ENCODE data around the gene ANO10. TPM values are rescaled to one million over a fixed set of nuclear protein-coding genes. Genes with fewer than 3 reads are reported as not detected.

Gene ANO10
- total RNA-seq, 1 donor from 2014 or later = 57.3 TPM

- no peak for DNase-seq (ENCODE audit: low read depth)
- Histone ChIP-seq H3K4me3 (ENCODE audit: low read depth, low read length) (no peak overlapping the region), H3K36me3 (ENCODE audit: control insufficient read depth, insufficient read depth, low read length) (no peaks in the 10 kb centered on the region), H3K27me3 (ENCODE audit: control insufficient read depth, insufficient read depth, low read length) (no peaks in the 10 kb centered on the region)
- no peak for TF ChIP-seq CTCF (IDR thresholded peaks at IDR 0.05; ENCODE audit: insufficient read depth, low read length, poor library complexity, severe bottlenecking)
Observed at GRCh38 chr3:43587303-43587702, 34.5 kb downstream of the ANO10 start.

- H3K27me3 ChIP-seq (ENCODE audit: control insufficient read depth, insufficient read depth, low read length) = no peaks in the 10 kb centered on the region
- no peak for DNase-seq (ENCODE audit: low read depth)
- TF ChIP-seq CTCF (IDR thresholded peaks at IDR 0.05; ENCODE audit: insufficient read depth, low read length, poor library complexity, severe bottlenecking) = no peak
- no peak overlapping the region for H3K4me3 ChIP-seq (ENCODE audit: low read depth, low read length)
- no peaks in the 10 kb centered on the region for H3K36me3 ChIP-seq (ENCODE audit: control insufficient read depth, insufficient read depth, low read length)
Observed at GRCh38 chr3:43584043-43584826, 37.6 kb downstream of the ANO10 start.

- no peaks in the 10 kb centered on the region for H3K36me3 ChIP-seq (ENCODE audit: control insufficient read depth, insufficient read depth, low read length)
- no peaks in the 10 kb centered on the region for H3K27me3 ChIP-seq (ENCODE audit: control insufficient read depth, insufficient read depth, low read length)
- no peak for TF ChIP-seq CTCF (IDR thresholded peaks at IDR 0.05; ENCODE audit: insufficient read depth, low read length, poor library complexity, severe bottlenecking)
- no peak for DNase-seq (ENCODE audit: low read depth)
- no peak overlapping the region for H3K4me3 ChIP-seq (ENCODE audit: low read depth, low read length)
Observed at GRCh38 chr3:43583481-43583880, 38.3 kb downstream of the ANO10 start.

GRCh38 chr3:43582866-43583265 is 38.9 kb downstream of the ANO10 start:
- no peak for DNase-seq (ENCODE audit: low read depth)
- no peaks in the 10 kb centered on the region for H3K36me3 ChIP-seq (ENCODE audit: control insufficient read depth, insufficient read depth, low read length)
- H3K27me3 ChIP-seq (ENCODE audit: control insufficient read depth, insufficient read depth, low read length) = no peaks in the 10 kb centered on the region
- TF ChIP-seq CTCF (IDR thresholded peaks at IDR 0.05; ENCODE audit: insufficient read depth, low read length, poor library complexity, severe bottlenecking) = no peak
- H3K4me3 ChIP-seq (ENCODE audit: low read depth, low read length) = no peak overlapping the region

- Histone ChIP-seq H3K4me3 (ENCODE audit: low read depth, low read length) (no peak overlapping the region), H3K27me3 (ENCODE audit: control insufficient read depth, insufficient read depth, low read length) (no peaks in the 10 kb centered on the region), H3K36me3 (ENCODE audit: control insufficient read depth, insufficient read depth, low read length) (no peaks in the 10 kb centered on the region)
- DNase-seq (ENCODE audit: low read depth) = no peak
- TF ChIP-seq CTCF (IDR thresholded peaks at IDR 0.05; ENCODE audit: insufficient read depth, low read length, poor library complexity, severe bottlenecking) = no peak
Observed at GRCh38 chr3:43581343-43581742, 40.5 kb downstream of the ANO10 start.

GRCh38 chr3:43580181-43580580 is 41.6 kb downstream of the ANO10 start:
- H3K36me3 ChIP-seq (ENCODE audit: control insufficient read depth, insufficient read depth, low read length) = no peaks in the 10 kb centered on the region
- no peak for DNase-seq (ENCODE audit: low read depth)
- TF ChIP-seq CTCF (IDR thresholded peaks at IDR 0.05; ENCODE audit: insufficient read depth, low read length, poor library complexity, severe bottlenecking) = no peak
- no peak overlapping the region for H3K4me3 ChIP-seq (ENCODE audit: low read depth, low read length)
- H3K27me3 ChIP-seq (ENCODE audit: control insufficient read depth, insufficient read depth, low read length) = no peaks in the 10 kb centered on the region
